ENCODE data around the gene HOXC4.

The HOXC4 gene

DNA sequence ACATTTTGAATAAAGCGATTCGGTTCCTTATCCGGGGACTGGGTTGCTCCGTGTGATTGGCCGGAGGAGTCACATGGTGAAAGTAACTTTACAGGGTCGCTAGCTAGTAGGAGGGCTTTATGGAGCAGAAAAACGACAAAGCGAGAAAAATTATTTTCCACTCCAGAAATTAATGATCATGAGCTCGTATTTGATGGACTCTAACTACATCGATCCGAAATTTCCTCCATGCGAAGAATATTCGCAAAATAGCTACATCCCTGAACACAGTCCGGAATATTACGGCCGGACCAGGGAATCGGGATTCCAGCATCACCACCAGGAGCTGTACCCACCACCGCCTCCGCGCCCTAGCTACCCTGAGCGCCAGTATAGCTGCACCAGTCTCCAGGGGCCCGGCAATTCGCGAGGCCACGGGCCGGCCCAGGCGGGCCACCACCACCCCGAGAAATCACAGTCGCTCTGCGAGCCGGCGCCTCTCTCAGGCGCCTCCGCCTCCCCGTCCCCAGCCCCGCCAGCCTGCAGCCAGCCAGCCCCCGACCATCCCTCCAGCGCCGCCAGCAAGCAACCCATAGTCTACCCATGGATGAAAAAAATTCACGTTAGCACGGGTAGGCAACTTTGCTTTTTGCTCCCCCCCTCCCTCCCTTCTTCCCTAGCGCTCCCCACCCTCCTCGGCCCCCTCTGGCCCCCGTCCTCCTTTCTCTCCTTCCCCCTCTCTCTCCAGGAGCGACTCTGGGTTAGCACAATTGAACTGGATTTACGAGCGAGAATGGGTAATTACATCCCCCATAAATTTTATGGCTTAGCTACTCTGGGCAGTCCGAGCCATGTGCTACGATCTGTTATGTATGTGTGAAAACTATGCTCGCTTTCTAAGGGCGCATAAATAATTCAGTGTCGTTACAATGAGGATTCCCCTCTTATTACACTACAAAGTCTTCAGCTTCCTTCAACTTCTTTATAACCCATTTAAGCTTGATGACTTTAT, at the start of gene HOXC4:
HOXC4 (plus strand) TSS at position 85 of the 991 bp plus-strand sequence; CDS start at position 173, 88 bp downstream.
- H3K4me3 Mint-ChIP-seq, result peak within 1 kb of the TSS; percentile 79 to 86 (median 83)
- TF ChIP-seq CTCF (IDR thresholded peaks at IDR 0.05; ENCODE audit: unreplicated experiment in 3 of 3), result no peak
- no peaks in the 10 kb centered on the region for H3K9me3 Mint-ChIP-seq
- peaks cover 32% of the 10 kb centered on the region for H3K36me3 Mint-ChIP-seq (ENCODE audit: low read depth)
- peaks cover 91% of the 10 kb centered on the region for H3K4me1 Mint-ChIP-seq
- peaks cover 23% of the 10 kb centered on the region for H3K27me3 Mint-ChIP-seq (ENCODE audit: low read depth)
- peak within 1 kb of the TSS; percentile 79 to 90 (median 86) for H3K27ac Mint-ChIP-seq

GRCh38 chr12:54004063-54004840, 49.4 kb upstream of the HOXC4 start:
- H3K9me3 Mint-ChIP-seq, result no peaks in the 10 kb centered on the region
- peak overlapping the region; percentile 95 to 100 (median 100) for H3K27ac Mint-ChIP-seq
- H3K4me1 Mint-ChIP-seq, result peaks cover 69% of the 10 kb centered on the region
- peaks cover 28% of the 10 kb centered on the region for H3K36me3 Mint-ChIP-seq (ENCODE audit: low read depth)
- peak overlapping the region; percentile 95 to 99 (median 96) for H3K4me3 Mint-ChIP-seq
- H3K27me3 Mint-ChIP-seq (ENCODE audit: low read depth), result peaks cover 44% of the 10 kb centered on the region
- TF ChIP-seq CTCF (IDR thresholded peaks at IDR 0.05; ENCODE audit: unreplicated experiment in 3 of 3), result no peak

DNA sequence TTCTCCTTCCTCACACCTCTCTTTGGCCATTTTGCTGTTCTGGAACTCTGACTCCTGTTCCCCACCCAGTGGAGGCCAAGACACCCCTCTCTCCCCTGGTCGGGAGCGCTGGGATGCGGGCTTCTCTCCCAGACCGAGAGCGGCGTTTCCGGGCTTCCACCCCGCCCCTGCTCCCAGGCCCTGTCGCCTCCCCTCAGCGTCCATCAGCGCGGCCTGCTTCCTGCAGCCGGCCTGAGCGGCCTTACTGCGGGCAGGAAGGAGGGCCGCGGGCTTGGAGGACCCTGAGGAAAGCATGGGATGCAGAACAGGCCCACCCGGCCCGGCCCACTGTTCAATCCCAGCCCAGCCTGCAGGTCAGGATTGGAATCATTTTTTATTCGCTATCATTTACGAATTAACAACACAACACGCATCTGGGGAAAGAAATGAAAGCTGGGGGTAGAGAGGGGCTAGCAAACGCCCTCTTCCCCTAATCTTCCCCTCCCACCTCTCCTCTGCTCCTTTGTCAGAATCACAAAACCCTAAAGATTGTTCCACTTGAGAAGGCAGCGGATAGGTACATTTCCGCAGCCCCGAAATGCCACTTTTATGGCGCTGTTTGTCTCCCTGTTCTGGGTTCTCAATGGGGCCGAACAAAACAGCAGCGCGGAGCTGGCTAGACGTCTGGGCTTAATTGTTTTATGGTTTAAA, 48.6 kb upstream of the HOXC4 start:
- TF ChIP-seq CTCF (IDR thresholded peaks at IDR 0.05; ENCODE audit: unreplicated experiment in 3 of 3), result no peak
- H3K36me3 Mint-ChIP-seq (ENCODE audit: low read depth), result peaks cover 28% of the 10 kb centered on the region
- peak overlapping the region; percentile 95 to 100 (median 100) for H3K27ac Mint-ChIP-seq
- no peaks in the 10 kb centered on the region for H3K9me3 Mint-ChIP-seq
- H3K27me3 Mint-ChIP-seq (ENCODE audit: low read depth), result peaks cover 48% of the 10 kb centered on the region
- peak overlapping the region; percentile 95 to 99 (median 96) for H3K4me3 Mint-ChIP-seq
- peaks cover 69% of the 10 kb centered on the region for H3K4me1 Mint-ChIP-seq

- H3K9me3 Mint-ChIP-seq, result no peaks in the 10 kb centered on the region
- TF ChIP-seq CTCF (IDR thresholded peaks at IDR 0.05; ENCODE audit: unreplicated experiment in 3 of 3), result no peak
- H3K4me3 Mint-ChIP-seq, result peak overlapping the region; percentile 95 to 99 (median 96)
- H3K36me3 Mint-ChIP-seq (ENCODE audit: low read depth), result peaks cover 28% of the 10 kb centered on the region
- peaks cover 53% of the 10 kb centered on the region for H3K27me3 Mint-ChIP-seq (ENCODE audit: low read depth)
- peaks cover 73% of the 10 kb centered on the region for H3K4me1 Mint-ChIP-seq
- H3K27ac Mint-ChIP-seq, result peak overlapping the region; percentile 95 to 100 (median 100)
Observed at GRCh38 chr12:54005531-54005852, 48.1 kb upstream of the HOXC4 start.

GRCh38 chr12:54005853-54006558, 47.6 kb upstream of the HOXC4 start:
- H3K27ac Mint-ChIP-seq, result peak overlapping the region; percentile 95 to 100 (median 100)
- peak; percentile 94 to 96 (median 95) for TF ChIP-seq CTCF (IDR thresholded peaks at IDR 0.05; ENCODE audit: unreplicated experiment in 3 of 3)
- H3K27me3 Mint-ChIP-seq (ENCODE audit: low read depth), result peaks cover 55% of the 10 kb centered on the region
- H3K4me3 Mint-ChIP-seq, result peak overlapping the region; percentile 95 to 99 (median 96)
- no peaks in the 10 kb centered on the region for H3K9me3 Mint-ChIP-seq
- peaks cover 28% of the 10 kb centered on the region for H3K36me3 Mint-ChIP-seq (ENCODE audit: low read depth)
- H3K4me1 Mint-ChIP-seq, result peaks cover 77% of the 10 kb centered on the region
